HG03460 (cell line): ENCODE measurements around the gene VSIG8.

Experiments used
- ATAC-seq: cut with Tn5 transposase; IDR thresholded peaks from one replicate; pipeline ENCODE4 v1.9.1; 2021; ENCODE audit not compliant: unreplicated experiment

The VSIG8 gene

GRCh38 chr1:159859767-159860322 is 2.6 kb downstream of the VSIG8 start:
- no peak for ATAC-seq

GRCh38 chr1:159857889-159858288 is 4.6 kb downstream of the VSIG8 start:
- ATAC-seq: no peak

DNA sequence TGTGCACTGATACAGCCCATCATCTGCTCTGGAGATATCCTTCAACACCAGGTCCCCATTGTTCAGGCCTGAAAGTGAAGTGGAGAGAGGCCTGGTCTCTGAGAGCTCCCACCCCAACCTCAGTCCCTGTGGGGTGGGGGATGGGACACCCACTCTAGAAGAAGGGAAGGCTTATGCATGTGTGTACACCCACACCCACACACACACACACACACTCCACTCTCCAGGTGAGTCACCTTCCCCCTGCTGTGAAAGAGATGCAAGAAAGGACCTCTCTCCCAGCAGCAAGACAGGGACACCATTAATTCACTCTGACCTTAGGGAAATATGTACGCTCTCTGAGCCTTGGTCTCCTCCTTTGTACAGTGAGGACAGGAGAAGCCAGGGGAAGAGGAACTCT is 5.9 kb downstream of the VSIG8 start:
- ATAC-seq: no peak

- ATAC-seq: no peak
Measured at GRCh38 chr1:159855709-159856108, 6.7 kb downstream of the VSIG8 start.

DNA sequence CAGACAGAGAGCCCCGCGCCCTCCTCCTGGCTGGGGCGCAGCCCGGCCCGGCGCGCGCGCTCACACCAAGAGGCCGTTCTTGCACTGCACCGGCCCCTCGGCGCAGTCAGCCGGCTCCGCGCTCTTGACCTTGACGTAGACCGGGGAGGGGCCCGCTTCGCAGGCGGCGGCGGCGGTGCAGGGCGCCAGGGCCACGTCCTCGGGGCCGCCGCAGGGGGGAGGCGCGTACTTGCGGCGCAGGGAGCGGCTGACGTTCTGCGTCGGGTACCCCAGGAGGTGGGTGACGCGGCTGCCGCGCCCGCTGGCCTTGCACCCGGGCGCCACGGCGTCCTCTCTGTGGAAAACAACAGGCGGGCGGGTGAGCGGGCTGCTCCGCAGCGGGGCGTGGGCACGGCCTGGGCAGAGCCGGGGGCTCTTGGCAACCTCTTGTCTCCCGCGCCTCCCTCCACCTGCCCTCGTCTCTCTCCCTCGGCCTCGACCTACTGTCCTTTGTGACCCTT is 7.7 kb downstream of the VSIG8 start:
- ATAC-seq: peak; percentile 52

- ATAC-seq: no peak
Measured at GRCh38 chr1:159854116-159854692, 8.3 kb downstream of the VSIG8 start.

GRCh38 chr1:159853417-159854115 is 8.9 kb downstream of the VSIG8 start:
- ATAC-seq: no peak

- no peak for ATAC-seq
Measured at GRCh38 chr1:159851407-159851806, 11.1 kb downstream of the VSIG8 start.

- ATAC-seq: no peak
Measured at GRCh38 chr1:159849626-159850366, 12.7 kb downstream of the VSIG8 start.

DNA sequence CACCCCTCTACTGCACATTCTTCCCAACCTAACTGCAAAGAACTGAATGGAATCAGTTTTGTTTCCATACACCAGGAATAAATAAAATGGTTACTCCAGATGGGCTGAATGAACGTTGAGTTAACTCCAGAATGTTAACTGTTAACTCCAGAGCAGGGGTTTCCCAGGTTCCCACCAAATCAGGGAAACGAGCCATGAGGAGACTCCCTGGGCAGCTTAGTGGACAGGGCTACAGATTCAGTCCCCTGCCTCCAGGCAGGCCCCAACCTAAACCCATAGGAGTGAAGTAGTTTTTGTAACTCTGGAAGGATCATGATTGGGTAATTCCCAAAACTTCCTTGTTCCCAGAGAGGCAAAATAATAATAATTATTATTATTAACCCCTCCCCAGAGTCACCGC is 14.1 kb downstream of the VSIG8 start:
- no peak for ATAC-seq

GRCh38 chr1:159847231-159847630 is 15.2 kb downstream of the VSIG8 start:
- no peak for ATAC-seq

GRCh38 chr1:159845751-159846629 is 16.5 kb downstream of the VSIG8 start:
- ATAC-seq: no peak

GRCh38 chr1:159843459-159843858 is 19.0 kb downstream of the VSIG8 start:
- no peak for ATAC-seq

GRCh38 chr1:159841749-159842148 is 20.7 kb downstream of the VSIG8 start:
- no peak for ATAC-seq

DNA sequence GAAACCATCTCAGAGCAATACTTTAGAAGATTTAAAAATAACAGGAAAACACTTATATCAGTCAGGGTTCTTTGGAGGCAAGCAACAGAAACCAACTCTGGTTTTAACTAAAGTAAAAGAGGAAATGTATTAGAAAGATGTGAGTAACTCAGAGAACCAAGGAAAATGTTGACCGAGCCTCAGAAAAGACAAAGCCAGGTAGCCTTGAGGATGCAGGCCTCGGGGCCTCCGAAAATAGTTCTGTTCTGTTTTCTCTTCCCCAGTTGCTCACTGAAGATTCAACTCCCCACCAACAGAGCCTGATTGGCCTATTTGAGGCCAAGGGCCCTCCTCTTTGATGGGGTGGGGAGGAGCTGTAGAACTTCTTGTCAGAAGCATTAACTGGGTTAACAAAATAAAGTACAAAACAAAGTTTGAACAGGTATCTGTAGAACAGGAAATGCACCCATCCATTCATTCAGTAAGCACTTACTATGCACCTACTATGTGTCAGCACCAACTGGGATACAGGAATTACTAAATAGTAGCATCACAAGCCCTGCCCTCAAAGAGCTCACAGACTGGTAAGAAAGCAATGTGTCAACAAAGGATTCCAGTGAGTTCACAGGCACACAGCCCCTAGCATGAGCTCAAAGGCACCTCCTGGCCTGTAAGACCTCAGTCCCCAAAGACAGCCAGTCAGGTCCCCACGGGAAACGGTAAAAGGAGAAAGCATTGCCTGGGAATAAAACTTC is 23.2 kb downstream of the VSIG8 start:
- peak; percentile 61 for ATAC-seq

GRCh38 chr1:159838715-159839114 is 23.7 kb downstream of the VSIG8 start:
- peak; percentile 55 for ATAC-seq

- ATAC-seq: no peak
Measured at GRCh38 chr1:159835862-159836525, 26.5 kb downstream of the VSIG8 start.

- ATAC-seq: no peak
Measured at GRCh38 chr1:159835356-159835755, 27.1 kb downstream of the VSIG8 start.

- ATAC-seq: no peak
Measured at GRCh38 chr1:159832309-159832708, 30.1 kb downstream of the VSIG8 start.
